ENCODE results near the gene KIF23. TPM values are rescaled to one million over a fixed set of nuclear protein-coding genes. Genes with fewer than 3 reads are reported as not detected.

Gene KIF23
- polyA plus RNA-seq, 3 donors = 1.5 to 8.1 (median 1.8) TPM

- H3K79me2 ChIP-seq (ENCODE audit: insufficient read depth, low read length) = no peaks in the 10 kb centered on the region
- TF ChIP-seq CTCF (IDR thresholded peaks at IDR 0.05) = no peak
- H3K36me3 ChIP-seq (replicated peaks in 1 of 2; ENCODE audit: control insufficient read depth in 1 of 2, insufficient read depth in 2 of 2, low read length in 2 of 2) = no peaks in the 10 kb centered on the region
- no peak for DNase-seq
- H4K20me1 ChIP-seq (ENCODE audit: insufficient read depth, low read length) = no peaks in the 10 kb centered on the region
- H3K9ac ChIP-seq (ENCODE audit: insufficient read depth, low read length, poor library complexity, severe bottlenecking) = no peak overlapping the region
- no peak overlapping the region for H3K27ac ChIP-seq (ENCODE audit: low read depth in 1 of 2, low read length in 2 of 2)
- Mint-ChIP-seq H3K4me3 (no peak overlapping the region), H3K4me1 (no peaks in the 10 kb centered on the region), H3K36me3 (no peaks in the 10 kb centered on the region), H3K27ac (no peak overlapping the region), H3K27me3 (ENCODE audit: low read depth in 3 of 3) (peaks cover 0 to 7% (median 3%) of the 10 kb centered on the region in 3 donors), H3K9me3 (no peaks in the 10 kb centered on the region)
- no peak overlapping the region for H3K4me3 ChIP-seq (replicated peaks in 1 of 3; ENCODE audit: low read depth in 2 of 3, low read length in 3 of 3)
- H3K9me3 ChIP-seq (replicated peaks in 1 of 2; ENCODE audit: control insufficient read depth in 1 of 2, insufficient read depth in 1 of 2, low read length in 2 of 2) = no peaks in the 10 kb centered on the region
- no peak overlapping the region for H2AFZ ChIP-seq (ENCODE audit: insufficient read depth, low read depth, low read length, poor library complexity, severe bottlenecking)
- intact Hi-C loops (cut with micrococcal nuclease) = no loop called here
- no peaks in the 10 kb centered on the region for H3K27me3 ChIP-seq (ENCODE audit: control insufficient read depth in 2 of 2, insufficient read depth in 2 of 2, low read length in 2 of 2)
- no CpG with 5 or more reads among the region's 3 CpGs for WGBS (ENCODE audit: insufficient coverage)
- no peak overlapping the region for H3K4me2 ChIP-seq (replicated peaks; ENCODE audit: extremely low read depth, low read length, poor library complexity, severe bottlenecking)
- H3K4me1 ChIP-seq (ENCODE audit: control insufficient read depth in 1 of 2, insufficient read depth in 2 of 2, low read length in 2 of 2) = no peaks in the 10 kb centered on the region
Measured at GRCh38 chr15:69405110-69405509, 9.0 kb upstream of the KIF23 start.

GRCh38 chr15:69407719-69408400, 6.3 kb upstream of the KIF23 start:
- H3K27ac ChIP-seq (ENCODE audit: low read depth in 1 of 2, low read length in 2 of 2) = no peak overlapping the region
- no peaks in the 10 kb centered on the region for H4K20me1 ChIP-seq (ENCODE audit: insufficient read depth, low read length)
- Mint-ChIP-seq H3K9me3 (no peaks in the 10 kb centered on the region), H3K4me3 (no peak overlapping the region), H3K27ac (no peak overlapping the region), H3K27me3 (ENCODE audit: low read depth in 3 of 3) (peaks cover 0 to 4% (median 2%) of the 10 kb centered on the region in 3 donors), H3K4me1 (no peaks in the 10 kb centered on the region), H3K36me3 (no peaks in the 10 kb centered on the region)
- TF ChIP-seq CTCF (IDR thresholded peaks at IDR 0.05) = no peak
- H3K79me2 ChIP-seq (ENCODE audit: insufficient read depth, low read length) = no peaks in the 10 kb centered on the region
- no peak overlapping the region for H3K4me2 ChIP-seq (replicated peaks; ENCODE audit: extremely low read depth, low read length, poor library complexity, severe bottlenecking)
- WGBS (ENCODE audit: insufficient coverage) = 100% methylated on average over 1 of the region's 3 CpGs
- no peak overlapping the region for H3K4me3 ChIP-seq (replicated peaks in 1 of 3; ENCODE audit: low read depth in 2 of 3, low read length in 3 of 3)
- H3K9me3 ChIP-seq (replicated peaks in 1 of 2; ENCODE audit: control insufficient read depth in 1 of 2, insufficient read depth in 1 of 2, low read length in 2 of 2) = no peaks in the 10 kb centered on the region
- H2AFZ ChIP-seq (ENCODE audit: insufficient read depth, low read depth, low read length, poor library complexity, severe bottlenecking) = no peak overlapping the region
- no peaks in the 10 kb centered on the region for H3K36me3 ChIP-seq (replicated peaks in 1 of 2; ENCODE audit: control insufficient read depth in 1 of 2, insufficient read depth in 2 of 2, low read length in 2 of 2)
- no peaks in the 10 kb centered on the region for H3K27me3 ChIP-seq (ENCODE audit: control insufficient read depth in 2 of 2, insufficient read depth in 2 of 2, low read length in 2 of 2)
- intact Hi-C loops (cut with micrococcal nuclease) = no loop called here
- H3K9ac ChIP-seq (ENCODE audit: insufficient read depth, low read length, poor library complexity, severe bottlenecking) = no peak overlapping the region
- no peaks in the 10 kb centered on the region for H3K4me1 ChIP-seq (ENCODE audit: control insufficient read depth in 1 of 2, insufficient read depth in 2 of 2, low read length in 2 of 2)
- no peak for DNase-seq
